Immature natural killer cell (primary cell): ENCODE measurements around the gene SRGN. TPM values are rescaled to one million over a fixed set of nuclear protein-coding genes. Genes with fewer than 3 reads are reported as not detected.
"Not testable (repeated sequence)": the region's sequence is repeated elsewhere in the genome, so short reads cannot be mapped to it uniquely, and the experiment has no call there.

Source experiments
- DNase-seq, 3 donors: peaks; one replicate each; pipeline ENCODE4 v3.0.0; 2022; ENCODE audit warnings: mixed read lengths in 1 of 3
- H3K27ac Mint-ChIP-seq, 6 donors: one replicate each; pipeline ENCODE4 v1.8.0; 2020; ENCODE audit warnings: mixed read lengths in 6 of 6, mild to moderate bottlenecking in 5 of 6, inconsistent platforms in 4 of 6, moderate library complexity in 3 of 6
- H3K27me3 Mint-ChIP-seq, 3 donors: one replicate each; pipeline ENCODE4 v1.8.0; 2020 to 2021; ENCODE audit warnings: low read depth in 3 of 3, mild to moderate bottlenecking in 3 of 3, mixed read lengths in 3 of 3, moderate library complexity in 3 of 3, inconsistent platforms in 1 of 3
- H3K36me3 Mint-ChIP-seq, 3 donors: one replicate each; pipeline ENCODE4 v1.8.0; 2020; ENCODE audit warnings: mixed read lengths in 3 of 3, inconsistent platforms in 2 of 3, mild to moderate bottlenecking in 2 of 3
- H3K4me1 Mint-ChIP-seq, 2 donors: one replicate each; pipeline ENCODE4 v1.8.0; 2020; ENCODE audit warnings: inconsistent platforms in 2 of 2, mild to moderate bottlenecking in 2 of 2, mixed read lengths in 2 of 2, moderate library complexity in 1 of 2
- H3K4me3 Mint-ChIP-seq, 5 donors: one replicate each; pipeline ENCODE4 v1.8.0; 2020; ENCODE audit warnings: mild to moderate bottlenecking in 5 of 5, mixed read lengths in 5 of 5, inconsistent platforms in 3 of 5, moderate library complexity in 3 of 5
- H3K9me3 Mint-ChIP-seq, 6 donors: one replicate each; pipeline ENCODE4 v1.8.0; 2020; ENCODE audit warnings: mild to moderate bottlenecking in 6 of 6, mixed read lengths in 6 of 6, inconsistent platforms in 4 of 6, moderate library complexity in 3 of 6
- polyA plus RNA-seq, 3 donors: library from polyadenylated mRNA; unstranded; fragments of 300-500 nt; fragmentation: Illumina TruSeq; gene quantifications; one replicate each; pipeline ENCODE4 v1.2.3, GENCODE V29; 2021

SRGN gene, protein sequence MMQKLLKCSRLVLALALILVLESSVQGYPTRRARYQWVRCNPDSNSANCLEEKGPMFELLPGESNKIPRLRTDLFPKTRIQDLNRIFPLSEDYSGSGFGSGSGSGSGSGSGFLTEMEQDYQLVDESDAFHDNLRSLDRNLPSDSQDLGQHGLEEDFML
- 1,000 to 10,000 TPM in 2 of 3 donors, 100 to 1,000 TPM in 1; 910 to 1,240 (median 1,143) TPM for polyA plus RNA-seq

- peak within 1 kb of the TSS; percentile 91 to 97 (median 95) for H3K4me3 Mint-ChIP-seq
- peak within 1 kb of the TSS; percentile 96 to 100 (median 98) for H3K27ac Mint-ChIP-seq
- no peaks in the 10 kb centered on the region for H3K9me3 Mint-ChIP-seq
- H3K36me3 Mint-ChIP-seq = peaks cover 5 to 14% (median 11%) of the 10 kb centered on the region in 3 donors
- H3K27me3 Mint-ChIP-seq = peaks cover 44 to 49% (median 46%) of the 10 kb centered on the region in 3 donors
- DNase-seq = peak; percentile 87 to 92 (median 90)
- H3K4me1 Mint-ChIP-seq = peaks cover 57 to 64% of the 10 kb centered on the region in 2 donors
These were observed at the start of gene SRGN for GRCh38 chr10:69087590-69088470. Gene SRGN (plus strand): TSS chr10:69088103. CDS start chr10:69088158, 55 bp downstream.

- H3K4me1 Mint-ChIP-seq = peaks cover 26 to 27% of the 10 kb centered on the region in 2 donors
- not testable (repeated sequence) for H3K9me3 Mint-ChIP-seq, H3K36me3 Mint-ChIP-seq, H3K27ac Mint-ChIP-seq, H3K27me3 Mint-ChIP-seq, DNase-seq, H3K4me3 Mint-ChIP-seq
These were observed 47.0 kb upstream of the SRGN start for GRCh38 chr10:69040904-69041303.

DNA sequence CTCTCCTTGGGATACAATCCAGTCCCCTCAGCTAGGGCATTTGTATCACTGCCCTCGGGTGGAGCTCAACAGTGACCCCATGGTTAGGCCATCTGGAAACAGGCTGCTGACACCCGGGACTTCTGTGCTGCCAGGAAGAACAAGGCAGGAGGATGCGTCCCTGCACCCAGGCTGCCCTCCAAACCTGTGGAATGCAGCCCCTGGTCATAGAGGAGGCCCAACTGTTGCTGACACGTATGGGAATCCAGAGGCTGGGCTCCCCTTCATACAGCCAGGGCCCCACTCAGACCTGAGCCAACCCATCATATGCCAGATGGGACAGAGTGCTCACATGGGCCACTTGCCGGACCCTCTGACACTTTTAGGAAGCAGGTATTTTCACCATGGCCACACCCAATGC lies 45.5 kb upstream of the SRGN start:
- Mint-ChIP-seq H3K27me3 (peaks cover 4 to 8% (median 6%) of the 10 kb centered on the region in 3 donors), H3K9me3 (no peaks in the 10 kb centered on the region), H3K36me3 (no peaks in the 10 kb centered on the region), H3K27ac (peak overlapping the region in 2 of 6 donors; percentile 30 to 100), H3K4me1 (peaks cover 41 to 43% of the 10 kb centered on the region in 2 donors), H3K4me3 (no peak overlapping the region)
- DNase-seq = no peak

DNA sequence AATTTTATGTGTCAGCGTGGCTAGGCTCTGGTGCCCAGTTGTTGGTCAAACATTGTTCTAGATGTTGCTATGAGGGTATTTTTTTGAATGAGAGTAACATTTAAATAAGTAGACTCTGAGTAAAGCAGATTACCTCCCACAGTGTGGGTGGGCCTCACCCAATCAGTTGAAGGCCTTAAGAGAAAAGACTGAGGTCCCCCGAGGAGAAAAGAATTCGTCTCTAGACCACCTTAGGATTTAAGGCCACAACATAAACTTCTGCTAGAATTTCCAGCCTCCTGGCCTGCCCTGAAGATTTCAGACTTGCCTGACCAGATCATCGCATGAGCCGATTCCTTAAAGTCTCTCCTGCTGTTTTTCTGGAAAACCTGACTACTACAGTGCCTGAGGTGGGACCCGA lies 45.1 kb upstream of the SRGN start:
- Mint-ChIP-seq H3K27me3 (peaks cover 4 to 8% (median 6%) of the 10 kb centered on the region in 3 donors), H3K9me3 (no peaks in the 10 kb centered on the region), H3K4me3 (no peak overlapping the region), H3K36me3 (no peaks in the 10 kb centered on the region), H3K4me1 (peaks cover 45 to 47% of the 10 kb centered on the region in 2 donors), H3K27ac (peak overlapping the region in 4 of 6 donors; percentile 19 to 100 (median 41))
- DNase-seq = no peak

GRCh38 chr10:69043931-69044531 lies 43.9 kb upstream of the SRGN start:
- H3K27me3 Mint-ChIP-seq = peaks cover 5 to 8% (median 6%) of the 10 kb centered on the region in 3 donors
- peak overlapping the region; percentile 79 to 89 (median 82) for H3K4me3 Mint-ChIP-seq
- H3K27ac Mint-ChIP-seq = peak overlapping the region; percentile 94 to 100 (median 100)
- no peaks in the 10 kb centered on the region for H3K36me3 Mint-ChIP-seq
- DNase-seq = peak; percentile 60 to 73 (median 67)
- peaks cover 57 to 59% of the 10 kb centered on the region in 2 donors for H3K4me1 Mint-ChIP-seq
- no peaks in the 10 kb centered on the region for H3K9me3 Mint-ChIP-seq

GRCh38 chr10:69044546-69044945 lies 43.4 kb upstream of the SRGN start:
- no peaks in the 10 kb centered on the region for H3K9me3 Mint-ChIP-seq
- peak overlapping the region; percentile 94 to 100 (median 100) for H3K27ac Mint-ChIP-seq
- H3K4me1 Mint-ChIP-seq = peaks cover 62 to 64% of the 10 kb centered on the region in 2 donors
- peak in 1 of 3 donors; percentile 41 for DNase-seq
- H3K4me3 Mint-ChIP-seq = peak overlapping the region; percentile 79 to 89 (median 82)
- H3K27me3 Mint-ChIP-seq = peaks cover 5 to 8% (median 6%) of the 10 kb centered on the region in 3 donors
- no peaks in the 10 kb centered on the region for H3K36me3 Mint-ChIP-seq

- no peaks in the 10 kb centered on the region for H3K36me3 Mint-ChIP-seq
- peak overlapping the region; percentile 94 to 100 (median 100) for H3K27ac Mint-ChIP-seq
- peak overlapping the region; percentile 79 to 89 (median 82) for H3K4me3 Mint-ChIP-seq
- H3K4me1 Mint-ChIP-seq = peaks cover 66 to 67% of the 10 kb centered on the region in 2 donors
- peaks cover 5 to 10% (median 6%) of the 10 kb centered on the region in 3 donors for H3K27me3 Mint-ChIP-seq
- peak; percentile 80 to 87 (median 86) for DNase-seq
- no peaks in the 10 kb centered on the region for H3K9me3 Mint-ChIP-seq
These were observed 42.2 kb upstream of the SRGN start for GRCh38 chr10:69045441-69046300.

- Mint-ChIP-seq H3K4me3 (peak overlapping the region; percentile 2 to 69 (median 44)), H3K27me3 (peaks cover 5 to 12% (median 6%) of the 10 kb centered on the region in 3 donors), H3K27ac (peak overlapping the region; percentile 94 to 100 (median 100)), H3K9me3 (no peaks in the 10 kb centered on the region), H3K36me3 (no peaks in the 10 kb centered on the region), H3K4me1 (peaks cover 78% of the 10 kb centered on the region in 2 donors)
- no peak for DNase-seq
These were observed 40.6 kb upstream of the SRGN start for GRCh38 chr10:69047111-69047832.

DNA sequence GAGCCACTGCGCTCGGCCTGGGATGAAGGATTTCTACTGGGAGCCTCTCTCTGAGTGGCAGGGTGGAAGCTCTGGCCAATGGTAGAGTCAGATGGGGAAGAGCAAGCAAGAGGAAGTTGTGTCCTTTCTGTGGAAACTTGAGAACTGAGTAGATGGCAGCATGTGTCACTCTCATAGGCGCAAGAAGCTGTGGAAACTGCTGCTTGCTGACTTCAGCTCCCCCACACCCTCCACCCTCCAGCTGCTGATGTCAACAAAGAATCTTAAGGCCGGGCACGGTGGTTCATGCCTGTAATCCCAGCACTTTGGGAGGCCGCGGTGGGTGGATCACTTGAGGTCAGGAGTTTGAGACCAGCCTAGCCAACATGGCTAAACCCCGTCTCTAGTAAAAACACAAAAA lies 39.8 kb upstream of the SRGN start:
- DNase-seq = peak; percentile 34 to 63 (median 54)
- Mint-ChIP-seq H3K9me3 (no peaks in the 10 kb centered on the region), H3K27ac (peak overlapping the region; percentile 94 to 100 (median 100)), H3K27me3 (peaks cover 5 to 12% (median 6%) of the 10 kb centered on the region in 3 donors), H3K4me1 (peaks cover 84 to 87% of the 10 kb centered on the region in 2 donors), H3K4me3 (peak overlapping the region; percentile 26 to 72 (median 63)), H3K36me3 (no peaks in the 10 kb centered on the region)

DNA sequence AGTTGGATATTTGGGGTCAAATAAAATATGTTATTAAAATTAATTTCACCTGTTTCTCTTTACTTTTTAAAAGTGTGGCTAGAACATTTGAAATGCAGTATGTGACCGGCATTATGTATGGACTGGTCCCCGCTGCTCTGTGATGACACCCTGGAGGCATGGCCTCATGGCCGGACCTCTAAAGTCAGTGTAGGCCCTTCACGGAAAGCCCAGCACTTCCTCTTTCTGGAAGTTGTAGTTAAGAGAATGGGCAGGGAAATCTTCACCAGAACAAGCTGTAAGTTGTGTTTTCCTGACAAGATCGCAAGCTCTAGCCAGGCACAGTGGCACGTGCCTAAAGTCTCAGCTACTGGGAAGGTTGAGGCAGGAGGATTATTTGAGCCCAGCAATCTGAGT lies 38.3 kb upstream of the SRGN start:
- no peaks in the 10 kb centered on the region for H3K36me3 Mint-ChIP-seq
- H3K4me1 Mint-ChIP-seq = peaks cover 77 to 82% of the 10 kb centered on the region in 2 donors
- no peak for DNase-seq
- peak overlapping the region in 1 of 5 donors; percentile 35 for H3K4me3 Mint-ChIP-seq
- H3K27me3 Mint-ChIP-seq = peaks cover 3 to 13% (median 6%) of the 10 kb centered on the region in 3 donors
- H3K9me3 Mint-ChIP-seq = no peaks in the 10 kb centered on the region
- H3K27ac Mint-ChIP-seq = peak overlapping the region in 5 of 6 donors; percentile 25 to 100 (median 79)

- Mint-ChIP-seq H3K9me3 (no peaks in the 10 kb centered on the region), H3K27ac (peak overlapping the region in 5 of 6 donors; percentile 4 to 90 (median 78)), H3K4me1 (peaks cover 75 to 82% of the 10 kb centered on the region in 2 donors), H3K4me3 (peak overlapping the region; percentile 2 to 39 (median 18)), H3K36me3 (no peaks in the 10 kb centered on the region), H3K27me3 (peaks cover 5 to 11% (median 6%) of the 10 kb centered on the region in 3 donors)
- DNase-seq = peak; percentile 31 to 42 (median 32)
These were observed 36.6 kb upstream of the SRGN start for GRCh38 chr10:69051303-69051702.
